A673 (cell line): ENCODE results near the gene C1orf122.

Source experiments
- CTCF ChIP-seq: fragments of 300-800, 200-600 bp; sonication (generic); conservative IDR thresholded peaks from 2 replicates; pipeline ENCODE4 v1.5.1; 2017; ENCODE audit warnings: low read depth, mild to moderate bottlenecking, antibody characterized with exemption, low read length, moderate library complexity, mixed read lengths
- EZH2 ChIP-seq: fragments of 200-600 bp; sonication (generic); IDR thresholded peaks from 2 replicates; pipeline ENCODE4 v1.6.1; 2017; ENCODE audit warnings: borderline replicate concordance, low read depth, mild to moderate bottlenecking, mixed read lengths, antibody characterized with exemption, low read length; ENCODE audit not compliant: poor library complexity, severe bottlenecking

- TF ChIP-seq CTCF, result no peak
- TF ChIP-seq EZH2, result no peak
Observed at GRCh38 chr1:37767488-37767887, 40.1 kb upstream of the C1orf122 start.
